Breast epithelium (tissue), 3 donors: Measurements from ENCODE around the gene CTNNA2.

Source experiments
- CTCF ChIP-seq, 3 donors: fragments of 450-650 bp; IDR thresholded peaks; one replicate each; pipeline ENCODE4 v1.5.1; 2016 to 2017; ENCODE audit warnings: antibody characterized with exemption in 3 of 3, mild to moderate bottlenecking in 3 of 3, moderate library complexity in 3 of 3
- POLR2A ChIP-seq: fragments of 450-650 bp; IDR thresholded peaks from one replicate; pipeline ENCODE4 v1.6.1; 2016; ENCODE audit warnings: antibody characterized with exemption, mild to moderate bottlenecking, moderate library complexity
- POLR2AphosphoS5 ChIP-seq, 3 donors: sonication (generic); formaldehyde crosslinking; IDR thresholded peaks; one replicate each; pipeline ENCODE4 v1.6.1; 2017; ENCODE audit warnings: antibody characterized with exemption in 3 of 3

- no peak for TF ChIP-seq CTCF (IDR thresholded peaks at IDR 0.05)
- no peak for TF ChIP-seq POLR2A
- no peak for TF ChIP-seq POLR2AphosphoS5 (IDR thresholded peaks at IDR 0.05)
Measured at GRCh38 chr2:80258793-80259192, 745.9 kb downstream of the CTNNA2 start.
